IMR-90 (cell line): ENCODE data around the gene ITGAE. TPM values are rescaled to one million over a fixed set of nuclear protein-coding genes. Genes with fewer than 3 reads are reported as not detected.

Source experiments
- ATAC-seq: fragments of 200-7000 bp; cut with Tn5 transposase; 2 replicates; pipeline ENCODE4 v1.9.1; 2020; ENCODE audit warnings: low read depth, mild to moderate bottlenecking, moderate library complexity
- BruUV-seq: library from RNA; stranded (reverse); fragments of 400-500 nt; replicated peaks from 2 replicates; lab custom pipeline; 2021; lab: Mats Ljungman, UMichigan
- CTCF ChIA-PET: fragments of 300-600 bp; formaldehyde crosslinking; extraction: SDS; loops from one replicate; lab custom pipeline; 2021; ENCODE audit warnings: antibody characterized with exemption; lab: Yijun Ruan, JAX
- POLR2A ChIA-PET: fragments of 300-600 bp; sonication (Branson Sonifier 250); formaldehyde crosslinking; loops from one replicate; lab custom pipeline; 2022; ENCODE audit warnings: antibody characterized with exemption; ENCODE audit not compliant: unreplicated experiment; lab: Charles Lee
- DNase-seq: peaks from one replicate; pipeline ENCODE4 v3.0.0; 2013
- H2AFZ ChIP-seq: replicated peaks from 2 replicates; pipeline ENCODE3; 2013; ENCODE audit warnings: low read length, mild to moderate bottlenecking; ENCODE audit not compliant: poor library complexity
- H2AK5ac ChIP-seq: 2 replicates; pipeline ENCODE4 v1.6.1; 2013; ENCODE audit warnings: low read depth, low read length, inconsistent platforms
- H2AK9ac ChIP-seq: replicated peaks from 2 replicates; pipeline ENCODE3; 2013; ENCODE audit warnings: mild to moderate bottlenecking, low read depth, low read length, moderate library complexity; ENCODE audit not compliant: poor library complexity
- H2BK120ac ChIP-seq: 2 replicates; pipeline ENCODE4 v1.6.1; 2013; ENCODE audit warnings: low read depth, low read length, inconsistent platforms
- H2BK15ac ChIP-seq: 3 replicates; pipeline ENCODE4 v1.6.1; 2013; ENCODE audit warnings: low read depth, low read length, inconsistent platforms
- H2BK20ac ChIP-seq: 2 replicates; pipeline ENCODE4 v1.6.1; 2013; ENCODE audit warnings: low read depth, mild to moderate bottlenecking, inconsistent platforms, low read length, moderate library complexity
- H2BK5ac ChIP-seq: 2 replicates; pipeline ENCODE4 v1.6.1; 2013; ENCODE audit warnings: mild to moderate bottlenecking, low read depth, low read length, inconsistent platforms; ENCODE audit not compliant: poor library complexity, severe bottlenecking
- H3K14ac ChIP-seq: replicated peaks from 2 replicates; pipeline ENCODE4 v1.6.1; 2013; ENCODE audit warnings: low read depth, low read length, inconsistent platforms
- H3K18ac ChIP-seq: 2 replicates; pipeline ENCODE4 v1.6.1; 2013; ENCODE audit warnings: low read depth, low read length, control low read depth
- H3K23ac ChIP-seq: 2 replicates; pipeline ENCODE4 v1.6.1; 2013; ENCODE audit warnings: low read depth, low read length, inconsistent platforms
- H3K27ac ChIP-seq: 2 replicates; pipeline ENCODE4 v1.5.1; 2013; ENCODE audit warnings: mild to moderate bottlenecking, control low read depth, low read length; ENCODE audit not compliant: insufficient read depth
- H3K27me3 ChIP-seq: 2 replicates; pipeline ENCODE4 v1.6.1; 2013; ENCODE audit warnings: low read length; ENCODE audit not compliant: control insufficient read depth, insufficient read depth
- H3K36me3 ChIP-seq: 2 replicates; pipeline ENCODE4 v1.6.1; 2013; ENCODE audit warnings: low read length, mixed read lengths; ENCODE audit not compliant: control insufficient read depth, insufficient read depth
- H3K4ac ChIP-seq: 2 replicates; pipeline ENCODE4 v1.6.1; 2013; ENCODE audit warnings: low read depth, low read length, inconsistent platforms
- H3K4me1 ChIP-seq: 2 replicates; pipeline ENCODE4 v1.6.1; 2013; ENCODE audit warnings: low read length, mixed read lengths; ENCODE audit not compliant: control insufficient read depth, insufficient read depth
- H3K4me2 ChIP-seq: 2 replicates; pipeline ENCODE4 v1.6.1; 2013; ENCODE audit warnings: low read depth, mild to moderate bottlenecking, control low read depth, low read length, moderate library complexity
- H3K4me3 ChIP-seq: 2 replicates; pipeline ENCODE4 v1.5.1; 2013; ENCODE audit warnings: low read depth, mild to moderate bottlenecking, control low read depth, low read length, moderate library complexity; ENCODE audit not compliant: insufficient read depth
- H3K56ac ChIP-seq: 2 replicates; pipeline ENCODE4 v1.6.1; 2013; ENCODE audit warnings: low read length, inconsistent platforms; ENCODE audit not compliant: insufficient read depth; ENCODE audit errors: extremely low read depth
- H3K79me1 ChIP-seq, 2 experiments: 2 replicates each; pipeline ENCODE4 v1.6.1; 2013; ENCODE audit warnings: low read length in 2 of 2, inconsistent platforms in 1 of 2, low read depth in 1 of 2
- H3K9ac ChIP-seq: 2 replicates; pipeline ENCODE4 v1.6.1; 2013; ENCODE audit warnings: low read depth, low read length, control low read depth
- H3K9me1 ChIP-seq: 2 replicates; pipeline ENCODE4 v1.6.1; 2013; ENCODE audit warnings: low read length, inconsistent platforms; ENCODE audit not compliant: insufficient read depth
- H3K9me3 ChIP-seq: 2 replicates; pipeline ENCODE4 v1.6.1; 2013; ENCODE audit warnings: low read length; ENCODE audit not compliant: control insufficient read depth, insufficient read depth
- H4K20me1 ChIP-seq: 2 replicates; pipeline ENCODE4 v1.6.1; 2013; ENCODE audit warnings: low read length, inconsistent platforms; ENCODE audit not compliant: insufficient read depth
- H4K5ac ChIP-seq: 2 replicates; pipeline ENCODE4 v1.6.1; 2013; ENCODE audit warnings: mild to moderate bottlenecking, low read depth, low read length, control low read depth
- H4K8ac ChIP-seq, 2 experiments: 2 replicates each; pipeline ENCODE4 v1.6.1; 2013; ENCODE audit warnings: low read depth in 2 of 2, low read length in 2 of 2, control low read depth in 1 of 2, inconsistent platforms in 1 of 2
- H4K91ac ChIP-seq: 2 replicates; pipeline ENCODE4 v1.6.1; 2013; ENCODE audit warnings: low read depth, low read length, inconsistent platforms; ENCODE audit not compliant: insufficient read depth
- BHLHE40 ChIP-seq: fragments of 150-350 bp; IDR thresholded peaks from 2 replicates; pipeline ENCODE4 v1.6.1; 2016; ENCODE audit warnings: mild to moderate bottlenecking, low read depth, low read length
- CEBPB ChIP-seq: IDR thresholded peaks from 2 replicates; pipeline ENCODE4 v1.6.1; 2012; ENCODE audit warnings: low read depth, low read length, improper control_type of control experiment
- CHD1 ChIP-seq: IDR thresholded peaks from 2 replicates; pipeline ENCODE4 v1.6.1; 2012; ENCODE audit warnings: low read depth, low read length, improper control_type of control experiment
- FOS ChIP-seq: fragments of 150-350 bp; IDR thresholded peaks from 2 replicates; pipeline ENCODE4 v1.6.1; 2016; ENCODE audit warnings: low read depth, low read length
- MAFK ChIP-seq: IDR thresholded peaks from 2 replicates; pipeline ENCODE4 v1.6.1; 2012; ENCODE audit warnings: low read depth, low read length, improper control_type of control experiment
- RAD21 ChIP-seq: IDR thresholded peaks from 2 replicates; pipeline ENCODE4 v1.6.1; 2012; ENCODE audit warnings: low read length, improper control_type of control experiment
- RCOR1 ChIP-seq: IDR thresholded peaks from 2 replicates; pipeline ENCODE4 v1.6.1; 2012; ENCODE audit warnings: mild to moderate bottlenecking, low read length, improper control_type of control experiment; ENCODE audit not compliant: insufficient replicate concordance
- WGBS, 2 experiments: methylation state at CpG; one replicate each; pipeline versions ENCODE4 v1.1.5 to v1.1.7; 2013; ENCODE audit warnings: missing lambda C conversion rate in 2 of 2; ENCODE audit not compliant: insufficient read length in 1 of 2; ENCODE audit errors: extremely low coverage in 2 of 2; 5-methylcytosine and 5-hydroxymethylcytosine counted together
- dilution Hi-C: fragments of 300-500 bp; cut with HindIII; formaldehyde crosslinking; loops from one replicate; pipeline ENCODE4 v1.14.3; 2018; ENCODE audit warnings: low sequenced_read_pairs; ENCODE audit not compliant: unreplicated experiment
- in situ Hi-C: fragments of 300-500 bp; cut with MboI; formaldehyde crosslinking; loops from 3 replicates; pipeline ENCODE4 v1.14.3; 2019; ENCODE audit warnings: low sequenced_read_pairs, inconsistent platforms, mixed read lengths
- intact Hi-C: fragments of 100-400 bp; cut with micrococcal nuclease; formaldehyde crosslinking; loops from 2 replicates; pipeline ENCODE4 v1.10.0; 2022
- polyA plus RNA-seq, 3 experiments: library from polyadenylated mRNA; depleted of rRNA; stranded (reverse); fragments of >200 nt; gene quantifications; 2 replicates each; pipeline ENCODE4 v1.2.3, GENCODE V29; 2012; ENCODE audit warnings: low replicate concordance in 1 of 3
- total RNA-seq: library from RNA; depleted of rRNA; stranded (reverse); fragments of >200 nt; gene quantifications from 2 replicates; pipeline ENCODE4 v1.2.3, GENCODE V29; 2012

The ITGAE gene
- total and polyA plus RNA-seq, 2 of the 4 experiments (the other 2 are of a cell fraction): 54.1 to 60.8 TPM

DNA sequence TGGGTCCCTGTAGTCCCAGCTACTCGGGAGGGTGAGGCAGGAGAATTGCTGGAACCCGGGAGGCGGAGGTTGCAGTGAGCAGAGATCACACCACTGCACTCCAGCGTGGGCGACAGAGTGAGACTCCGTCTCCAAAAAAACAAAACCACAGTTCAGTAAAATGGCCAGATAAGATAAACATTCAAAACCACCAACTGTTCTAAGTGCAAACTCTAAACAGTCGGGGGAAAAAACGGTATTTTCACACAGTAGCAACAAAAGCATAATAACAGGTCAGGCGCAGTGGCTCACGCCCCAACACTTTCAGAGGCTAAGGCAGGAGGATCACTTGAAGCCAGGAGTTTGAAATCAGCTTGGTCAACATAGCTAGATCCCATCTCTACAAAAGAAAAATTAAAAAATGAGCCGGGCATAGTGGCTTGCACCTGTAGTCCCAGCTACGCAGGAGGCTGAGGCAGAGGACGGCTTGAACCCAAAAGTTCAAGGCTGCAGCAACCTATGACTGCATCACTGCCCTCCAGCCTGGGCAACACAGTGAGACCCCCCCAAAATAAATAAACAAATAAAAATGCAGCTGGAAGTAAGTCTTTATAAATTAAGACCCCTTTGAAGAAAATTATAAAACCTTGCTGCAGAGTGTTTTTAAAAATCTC is 88.1 kb downstream of the ITGAE start:
- Histone ChIP-seq H3K9me3 (no peaks in the 10 kb centered on the region), H4K5ac (no peak overlapping the region), H4K20me1 (no peaks in the 10 kb centered on the region), H2AFZ (no peak overlapping the region), H3K4ac (no peak overlapping the region), H2BK5ac (no peak overlapping the region), H2BK20ac (no peak overlapping the region), H3K4me2 (no peak overlapping the region), H3K9me1 (no peaks in the 10 kb centered on the region), H4K8ac (no peak overlapping the region), H3K36me3 (peaks cover 36% of the 10 kb centered on the region), H2AK5ac (no peak overlapping the region), H3K18ac (no peak overlapping the region), H2BK120ac (no peak overlapping the region), H3K4me3 (no peak overlapping the region), H3K9ac (no peak overlapping the region), H3K4me1 (peaks cover 3% of the 10 kb centered on the region), H4K91ac (no peak overlapping the region), H3K56ac (no peak overlapping the region), H3K27ac (no peak overlapping the region), H3K27me3 (no peaks in the 10 kb centered on the region), H2BK15ac (no peak overlapping the region), H3K79me1 (peaks cover 7 to 16% of the 10 kb centered on the region in 2 experiments; a peak in 3 of 4 replicates), H3K14ac (no peak overlapping the region), H3K23ac (no peak overlapping the region), H2AK9ac (no peak overlapping the region)
- POLR2A ChIA-PET: no interaction called here
- 48% methylated on average over 3 of the region's 13 CpGs; no CpG with 5 or more reads in 1 of the 2 experiments for WGBS, 2 experiments
- CTCF ChIA-PET: no interaction called here
- dilution Hi-C loops (no loop called here), intact Hi-C loops (no loop called here), in situ Hi-C loops (no loop called here)
- DNase-seq (no peak), ATAC-seq (no peak)
- BruUV-seq: no TSS peak
- TF ChIP-seq MAFK (no peak), BHLHE40 (no peak), FOS (no peak), CHD1 (no peak), RAD21 (no peak), RCOR1 (no peak), CEBPB (no peak)
